AG09319 (cell line): ENCODE data around the gene DDOST.

Experiments
- DNase-seq: peaks from one replicate; pipeline ENCODE4 v3.0.0-alpha.2; 2010; ENCODE audit warnings: low read depth; ENCODE audit errors: extremely low read depth
- CTCF ChIP-seq: IDR thresholded peaks from 2 replicates; pipeline ENCODE4 v1.5.1; 2011; ENCODE audit warnings: low read depth, mild to moderate bottlenecking, inconsistent platforms, low read length, moderate library complexity

DDOST gene

GRCh38 chr1:20705203-20705755 is 44.1 kb upstream of the DDOST start:
- DNase-seq, result no peak
- TF ChIP-seq CTCF, result no peak

GRCh38 chr1:20704390-20705202 is 43.4 kb upstream of the DDOST start:
- no peak for TF ChIP-seq CTCF
- DNase-seq, result no peak

GRCh38 chr1:20703124-20703756 is 42.1 kb upstream of the DDOST start:
- DNase-seq, result no peak
- TF ChIP-seq CTCF, result no peak

- peak; percentile 48 for TF ChIP-seq CTCF
- no peak for DNase-seq
Measured at GRCh38 chr1:20702416-20702815, 41.2 kb upstream of the DDOST start.

- DNase-seq, result no peak
- TF ChIP-seq CTCF, result no peak
Measured at GRCh38 chr1:20701847-20702246, 40.7 kb upstream of the DDOST start.

GRCh38 chr1:20701446-20701845 is 40.3 kb upstream of the DDOST start:
- no peak for DNase-seq
- TF ChIP-seq CTCF, result no peak

- no peak for DNase-seq
- no peak for TF ChIP-seq CTCF
Measured at GRCh38 chr1:20700636-20701215, 39.6 kb upstream of the DDOST start.
